ENCODE data around the gene SYAP1.

DNA sequence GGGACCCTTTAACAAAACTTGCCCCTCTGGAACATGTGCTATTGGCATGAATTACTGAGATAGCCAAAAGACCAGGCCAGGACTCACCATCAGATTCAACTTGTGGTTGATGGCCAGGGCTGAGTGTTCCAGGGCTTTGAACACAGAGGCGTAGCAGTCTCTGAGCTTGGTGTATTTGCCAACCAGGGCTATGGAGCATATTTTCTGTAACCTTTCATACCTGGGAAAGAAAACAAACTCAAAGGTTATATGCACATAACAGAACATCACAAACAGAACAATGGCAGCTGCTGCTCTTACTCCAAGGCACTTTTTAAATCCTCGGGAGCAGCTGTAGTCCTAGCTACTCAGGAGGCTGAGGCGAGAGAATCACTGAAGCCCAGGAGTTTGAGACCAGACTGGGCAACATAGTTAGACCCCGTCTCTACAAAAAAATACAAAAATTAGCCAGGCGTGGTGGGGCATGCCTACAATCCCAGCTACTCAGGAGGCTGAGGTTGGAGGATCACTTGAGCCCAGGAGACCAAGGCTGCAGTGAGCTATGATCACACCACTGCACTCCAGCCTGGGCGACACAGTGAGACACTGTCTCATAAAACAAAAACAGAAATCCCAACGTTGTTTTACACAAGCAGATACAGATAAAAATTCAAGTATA lies 36.3 kb upstream of the SYAP1 start:
- TF ChIP-seq, protein P1, sequence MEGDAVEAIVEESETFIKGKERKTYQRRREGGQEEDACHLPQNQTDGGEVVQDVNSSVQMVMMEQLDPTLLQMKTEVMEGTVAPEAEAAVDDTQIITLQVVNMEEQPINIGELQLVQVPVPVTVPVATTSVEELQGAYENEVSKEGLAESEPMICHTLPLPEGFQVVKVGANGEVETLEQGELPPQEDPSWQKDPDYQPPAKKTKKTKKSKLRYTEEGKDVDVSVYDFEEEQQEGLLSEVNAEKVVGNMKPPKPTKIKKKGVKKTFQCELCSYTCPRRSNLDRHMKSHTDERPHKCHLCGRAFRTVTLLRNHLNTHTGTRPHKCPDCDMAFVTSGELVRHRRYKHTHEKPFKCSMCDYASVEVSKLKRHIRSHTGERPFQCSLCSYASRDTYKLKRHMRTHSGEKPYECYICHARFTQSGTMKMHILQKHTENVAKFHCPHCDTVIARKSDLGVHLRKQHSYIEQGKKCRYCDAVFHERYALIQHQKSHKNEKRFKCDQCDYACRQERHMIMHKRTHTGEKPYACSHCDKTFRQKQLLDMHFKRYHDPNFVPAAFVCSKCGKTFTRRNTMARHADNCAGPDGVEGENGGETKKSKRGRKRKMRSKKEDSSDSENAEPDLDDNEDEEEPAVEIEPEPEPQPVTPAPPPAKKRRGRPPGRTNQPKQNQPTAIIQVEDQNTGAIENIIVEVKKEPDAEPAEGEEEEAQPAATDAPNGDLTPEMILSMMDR (IDR thresholded peaks at IDR 0.05 in 2 of 3, conservative IDR thresholded peaks at IDR 0.05 in 1 of 3; ENCODE audit: control insufficient read depth in 2 of 3, extremely low read depth in 1 of 3, insufficient read depth in 1 of 3, low read depth in 3 of 3, low read length in 3 of 3), result no peak
- TF ChIP-seq CREB1 (IDR thresholded peaks at IDR 0.05; ENCODE audit: low read depth) (no peak), ATF7 (IDR thresholded peaks at IDR 0.05; ENCODE audit: low read depth) (no peak), RCOR1 (conservative IDR thresholded peaks at IDR 0.05; ENCODE audit: low read depth, low read length) (no peak), KAT2A (conservative IDR thresholded peaks at IDR 0.05; ENCODE audit: control insufficient read depth, low read depth, low read length) (no peak), EP300 (IDR thresholded peaks at IDR 0.05; ENCODE audit: borderline replicate concordance in 1 of 2, control insufficient read depth in 1 of 2, low read depth in 2 of 2, low read length in 2 of 2) (no peak), CEBPB (IDR thresholded peaks at IDR 0.05; ENCODE audit: borderline replicate concordance in 1 of 2, low read depth in 2 of 2, low read length in 2 of 2) (no peak), EZH2 (IDR thresholded peaks at IDR 0.05; ENCODE audit: borderline replicate concordance, control insufficient read depth, low read depth, low read length) (no peak), STAT3 (IDR thresholded peaks at IDR 0.05; ENCODE audit: low read depth, low read length) (no peak), NFYB (IDR thresholded peaks at IDR 0.05; ENCODE audit: insufficient read depth, low read depth, low read length) (no peak), POLR2A (IDR thresholded peaks at IDR 0.05; ENCODE audit: low read depth, low read length) (no peak), BRCA1 (IDR thresholded peaks at IDR 0.05; ENCODE audit: low read depth, low read length) (no peak), FOS (IDR thresholded peaks at IDR 0.05; ENCODE audit: borderline replicate concordance, extremely low read depth, insufficient read length) (no peak)
- TF ChIP-seq, protein P2, sequence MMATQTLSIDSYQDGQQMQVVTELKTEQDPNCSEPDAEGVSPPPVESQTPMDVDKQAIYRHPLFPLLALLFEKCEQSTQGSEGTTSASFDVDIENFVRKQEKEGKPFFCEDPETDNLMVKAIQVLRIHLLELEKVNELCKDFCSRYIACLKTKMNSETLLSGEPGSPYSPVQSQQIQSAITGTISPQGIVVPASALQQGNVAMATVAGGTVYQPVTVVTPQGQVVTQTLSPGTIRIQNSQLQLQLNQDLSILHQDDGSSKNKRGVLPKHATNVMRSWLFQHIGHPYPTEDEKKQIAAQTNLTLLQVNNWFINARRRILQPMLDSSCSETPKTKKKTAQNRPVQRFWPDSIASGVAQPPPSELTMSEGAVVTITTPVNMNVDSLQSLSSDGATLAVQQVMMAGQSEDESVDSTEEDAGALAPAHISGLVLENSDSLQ (IDR thresholded peaks at IDR 0.05), result no peak
